HG03460 (cell line): ENCODE data around the gene EIF5A.

ENCODE experiments used
- ATAC-seq: cut with Tn5 transposase; IDR thresholded peaks from one replicate; pipeline ENCODE4 v1.9.1; 2021; ENCODE audit not compliant: unreplicated experiment

The EIF5A gene

DNA sequence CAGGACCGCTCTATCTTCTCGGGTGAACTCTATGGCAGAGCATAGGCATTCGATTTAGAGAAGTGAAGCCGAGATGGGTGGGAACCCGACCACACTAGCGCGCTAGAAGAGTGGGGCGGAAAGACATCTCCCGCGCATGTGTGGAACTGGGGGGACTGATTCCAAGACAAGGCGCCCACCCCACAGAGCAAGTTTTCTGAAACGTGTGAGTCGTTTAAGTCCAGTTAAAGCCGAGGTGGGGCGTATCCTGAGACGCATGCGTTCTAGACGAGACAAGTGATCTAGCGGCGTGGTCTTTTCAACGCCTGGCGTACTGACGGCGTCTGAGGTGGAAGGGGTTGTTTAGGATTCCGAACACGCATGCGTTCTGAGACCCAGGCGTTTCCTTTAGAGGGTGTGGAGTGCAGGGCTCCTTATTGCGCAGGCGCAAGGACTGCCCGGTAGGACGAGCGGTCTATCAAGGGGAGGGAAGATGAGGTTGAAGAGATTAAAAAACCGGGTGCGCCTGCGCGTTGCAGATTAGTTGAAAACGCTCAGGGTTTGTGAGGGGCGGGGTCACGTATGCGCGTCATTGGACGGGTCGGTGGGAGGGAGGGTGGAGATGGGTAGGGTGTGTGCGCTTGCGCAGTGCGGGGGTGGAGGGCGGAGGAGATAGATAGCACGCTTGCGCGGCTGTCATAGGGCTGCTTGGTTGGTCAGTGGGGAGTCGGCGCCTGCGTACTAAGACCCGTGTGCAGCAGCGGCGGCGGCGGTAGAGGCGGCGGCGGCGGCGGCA lies at the start of gene EIF5A:
EIF5A (plus strand) TSS at position 718 of the 775 bp plus-strand sequence. CDS start 2,008 bp downstream, outside the sequence.
- peak; percentile 56 for ATAC-seq

DNA sequence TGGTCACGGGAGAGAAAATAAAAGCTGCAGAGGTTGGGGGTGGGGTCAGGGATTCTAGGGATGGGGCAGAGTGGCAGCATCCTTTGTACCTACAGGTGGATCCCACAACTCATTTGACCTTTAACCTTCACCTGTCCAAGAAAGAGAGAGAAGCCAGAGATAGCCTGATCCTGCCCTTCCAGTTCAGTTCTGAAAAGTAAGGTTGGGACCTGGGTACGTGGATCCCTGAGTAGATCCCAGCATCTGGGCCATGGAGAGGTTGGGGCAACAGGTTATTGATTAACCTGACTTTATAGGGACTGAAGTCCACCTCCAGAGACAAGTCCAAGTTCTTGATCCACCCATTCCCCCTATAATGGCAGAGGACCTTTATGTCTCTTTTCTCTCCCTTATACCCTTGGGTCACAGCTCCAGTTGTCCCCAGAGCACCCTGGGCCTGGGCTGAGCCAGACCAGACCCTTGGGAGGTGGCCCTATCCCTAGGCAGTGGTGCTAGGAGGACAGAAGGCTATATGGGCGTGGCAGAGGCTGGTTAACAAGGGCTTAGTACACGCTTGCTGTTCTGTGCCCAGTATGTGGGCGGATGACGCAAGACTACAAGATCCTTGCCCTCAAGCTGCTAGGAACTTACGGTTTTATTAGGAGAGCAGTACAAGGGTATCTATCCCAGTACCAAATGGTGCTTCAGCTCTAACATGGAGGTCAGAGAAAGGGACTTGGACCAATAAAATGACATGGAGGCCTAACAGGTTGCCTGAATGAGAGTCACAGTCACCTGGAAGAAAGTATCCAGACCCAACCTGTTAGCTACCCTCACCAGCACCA lies 48.5 kb upstream of the EIF5A start:
- ATAC-seq = no peak

DNA sequence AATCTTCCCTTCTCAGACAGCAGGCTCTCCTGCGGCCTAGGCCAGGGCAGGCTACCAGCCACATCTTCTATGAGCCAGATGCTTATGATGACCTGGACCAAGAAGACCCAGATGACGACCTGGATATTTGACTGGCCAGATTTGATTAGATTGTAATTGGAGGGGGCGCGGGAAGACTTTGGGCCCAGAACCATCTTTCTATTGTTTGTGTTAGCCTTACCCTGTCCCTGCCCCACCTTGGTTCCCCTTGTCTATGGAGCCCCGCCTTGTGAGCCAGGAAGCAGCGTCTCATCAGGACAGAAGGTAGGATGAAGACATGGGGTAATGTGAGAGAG lies 47.9 kb upstream of the EIF5A start:
- no peak for ATAC-seq

DNA sequence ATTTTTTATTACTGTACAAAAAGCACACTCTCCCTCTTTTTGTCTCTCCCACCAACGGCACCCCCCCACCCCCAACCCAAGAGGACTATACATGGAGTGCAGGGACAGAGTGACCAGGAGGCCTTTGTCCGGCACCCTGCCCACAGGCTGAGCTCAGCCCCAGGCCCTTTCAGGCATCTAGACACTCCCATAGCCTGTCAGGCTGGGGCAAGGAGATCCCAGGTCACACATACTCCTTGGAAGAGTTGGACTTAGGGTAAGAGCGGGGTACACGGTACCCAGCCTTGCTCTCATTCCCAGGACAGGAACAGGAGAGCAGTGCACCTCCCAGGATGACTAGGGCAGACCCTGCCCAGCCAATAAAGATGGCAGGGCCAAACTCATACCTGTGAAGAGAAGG lies 47.3 kb upstream of the EIF5A start:
- no peak for ATAC-seq

DNA sequence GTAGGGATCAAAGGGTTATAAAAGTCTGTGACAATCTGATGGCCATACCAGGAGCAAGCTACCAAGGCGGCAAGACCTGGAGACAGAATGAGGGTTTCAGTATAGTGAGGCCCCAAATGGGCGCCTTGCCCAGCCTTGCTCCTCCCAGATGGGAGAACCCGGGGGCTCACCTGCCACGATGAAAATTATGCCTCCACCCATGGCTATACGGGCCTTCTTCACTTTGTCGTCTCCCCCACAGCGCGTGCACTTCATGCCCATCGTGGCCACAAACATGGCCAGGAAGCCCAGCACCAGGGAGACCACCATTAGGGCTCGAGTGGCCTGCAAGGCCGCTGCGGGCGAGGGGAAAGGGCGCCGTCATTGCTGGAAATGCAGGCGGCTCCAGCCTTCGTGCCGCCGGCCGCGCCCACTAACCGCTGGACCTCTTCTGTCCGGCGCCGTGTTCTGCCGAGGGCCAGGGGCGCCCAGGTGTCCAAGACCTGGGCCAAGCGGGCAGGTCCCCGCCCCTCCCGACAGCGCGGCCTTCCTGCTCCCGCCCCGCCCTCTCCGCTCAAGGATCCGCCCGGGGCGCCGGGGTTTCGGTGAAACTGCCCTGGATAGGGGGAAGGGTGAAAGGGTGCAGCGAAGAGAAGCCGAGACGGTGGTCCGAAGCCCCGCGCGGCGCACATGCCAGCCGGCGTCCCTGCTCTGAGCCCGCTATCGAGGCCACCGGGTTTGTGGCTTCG lies 46.6 kb upstream of the EIF5A start:
- ATAC-seq = no peak

DNA sequence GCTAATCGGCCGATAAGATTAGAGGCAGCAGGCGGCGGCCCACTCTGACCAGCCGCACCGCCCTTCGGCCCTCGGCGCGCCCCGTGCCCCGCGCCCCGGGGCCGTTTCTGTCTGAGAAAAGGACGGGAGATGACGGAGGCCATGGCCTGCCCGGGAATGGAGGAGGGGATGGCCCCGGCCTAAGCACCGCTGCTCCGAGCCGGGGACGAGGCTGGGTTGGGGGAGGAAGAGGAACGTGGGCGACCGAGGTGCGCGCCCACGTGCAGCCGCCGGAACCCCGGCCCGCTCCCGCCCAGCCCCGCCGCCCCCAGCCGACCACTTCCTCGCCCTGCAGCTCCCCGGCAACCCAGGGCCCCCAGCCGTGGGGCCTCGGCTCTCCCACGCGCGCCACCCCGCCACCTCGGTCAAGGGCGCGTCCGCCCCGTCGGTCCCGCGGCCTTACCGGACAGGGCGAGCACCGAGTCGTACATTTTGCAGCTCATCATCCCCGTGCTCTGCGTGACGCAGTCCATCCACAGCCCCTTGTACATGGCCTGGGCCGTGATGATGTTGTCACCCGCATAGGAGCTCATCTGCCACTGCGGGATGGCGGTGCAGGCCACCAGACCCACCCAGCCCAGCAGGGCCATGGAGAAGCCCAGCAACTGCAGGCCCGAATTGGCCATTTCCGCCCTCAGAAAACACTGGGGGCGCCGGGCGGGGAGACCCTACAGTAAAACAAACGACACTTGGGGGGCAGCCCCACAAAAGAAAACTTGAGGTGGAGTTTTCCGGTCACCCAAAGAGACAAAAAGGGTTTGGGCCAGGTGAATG lies 45.8 kb upstream of the EIF5A start:
- no peak for ATAC-seq

DNA sequence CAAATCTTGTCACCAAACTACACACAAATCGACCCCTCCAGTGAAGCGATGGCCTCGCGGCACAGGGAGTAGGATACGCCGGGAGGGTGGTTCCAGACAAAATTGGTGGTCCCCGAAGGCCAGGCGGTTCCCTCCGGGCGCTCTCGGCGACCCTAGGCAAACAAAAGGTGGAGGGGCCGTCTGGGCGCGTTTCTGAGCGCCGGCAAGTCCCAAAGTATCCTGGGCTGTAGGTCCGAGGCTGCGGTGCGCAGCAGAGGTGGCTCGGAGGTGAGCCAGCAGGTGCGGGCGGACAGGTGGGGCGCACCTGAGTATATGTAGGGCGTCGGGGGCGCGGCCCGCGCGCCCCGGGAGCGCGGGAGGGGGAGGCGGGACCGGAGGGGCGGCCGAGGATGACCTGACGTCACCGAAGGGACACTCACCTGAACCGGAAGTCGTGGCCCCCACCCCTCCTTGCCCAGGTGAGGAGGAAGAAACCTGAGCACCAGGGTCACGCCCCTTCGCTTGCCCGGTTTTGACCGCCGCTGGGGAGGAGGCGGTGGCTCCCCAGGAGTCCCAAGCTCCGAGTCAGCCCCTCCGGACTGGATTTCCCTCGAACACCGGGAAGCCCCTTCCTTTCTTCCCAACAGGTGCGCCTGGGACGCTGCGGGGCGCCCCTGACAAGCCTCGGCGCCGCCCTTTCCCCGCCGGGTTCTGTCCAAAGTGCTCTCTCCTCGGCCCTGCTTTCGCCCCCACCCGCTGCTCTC lies 45.1 kb upstream of the EIF5A start, which contains the start of gene CLDN7:
CLDN7 (minus strand) TSS at position 287 of the 743 bp plus-strand sequence. CDS start 435 bp downstream, outside the sequence.
- ATAC-seq = no peak

DNA sequence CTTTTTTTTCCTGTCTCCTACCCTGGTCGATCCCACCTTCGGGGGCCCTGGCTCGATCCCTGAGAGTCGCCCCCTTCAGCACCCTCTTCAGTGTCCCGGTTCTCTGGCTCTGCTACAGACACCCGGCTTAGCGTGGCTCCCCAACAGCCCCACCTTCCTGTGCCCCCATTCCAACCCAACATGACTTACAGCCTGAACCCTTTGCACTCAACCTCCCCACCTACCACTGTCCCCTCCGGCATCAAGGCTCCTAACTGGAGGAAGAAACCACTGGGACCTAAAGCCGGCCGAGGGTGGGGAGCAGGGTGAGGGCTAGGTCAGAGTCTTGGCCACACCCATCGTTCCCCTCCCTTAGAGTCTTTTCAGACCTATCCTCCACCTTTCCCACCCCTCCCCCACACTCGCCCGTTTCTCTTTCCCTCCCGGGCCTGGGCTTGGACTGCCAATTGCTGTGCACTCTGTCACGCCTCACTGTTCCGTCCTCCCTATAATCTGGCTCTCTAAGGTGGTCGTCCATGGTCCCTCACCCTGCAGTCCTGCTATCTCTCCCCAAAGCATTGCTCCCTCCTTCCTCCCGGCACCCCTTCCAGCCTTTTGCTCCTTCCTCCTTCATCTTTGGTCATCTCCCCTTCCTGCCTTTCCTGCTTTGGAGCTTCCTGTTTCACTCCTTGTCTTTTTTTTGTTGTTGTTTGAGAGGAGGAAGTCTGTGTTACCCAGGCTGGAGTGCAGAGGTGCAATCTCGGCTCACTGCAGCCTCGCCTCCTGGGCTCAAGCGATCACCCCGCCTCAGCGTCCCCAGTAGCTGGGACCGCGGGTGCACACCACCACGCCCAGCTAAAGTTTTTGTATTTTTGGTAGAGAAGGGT lies 44.3 kb upstream of the EIF5A start:
- no peak for ATAC-seq

DNA sequence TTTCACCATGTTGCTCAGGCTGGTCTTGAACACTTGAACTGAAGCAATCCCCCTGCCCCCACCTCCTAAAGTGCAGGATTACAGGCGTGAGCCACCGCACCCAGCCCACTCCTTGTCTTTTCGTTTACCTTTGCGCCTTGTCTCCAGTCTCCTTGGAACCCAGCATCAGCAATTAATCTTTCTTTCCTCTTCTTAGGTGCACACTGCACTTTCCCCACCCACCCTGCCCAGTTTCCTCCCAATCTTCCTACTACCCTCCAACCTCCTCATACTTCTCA lies 43.7 kb upstream of the EIF5A start:
- no peak for ATAC-seq

DNA sequence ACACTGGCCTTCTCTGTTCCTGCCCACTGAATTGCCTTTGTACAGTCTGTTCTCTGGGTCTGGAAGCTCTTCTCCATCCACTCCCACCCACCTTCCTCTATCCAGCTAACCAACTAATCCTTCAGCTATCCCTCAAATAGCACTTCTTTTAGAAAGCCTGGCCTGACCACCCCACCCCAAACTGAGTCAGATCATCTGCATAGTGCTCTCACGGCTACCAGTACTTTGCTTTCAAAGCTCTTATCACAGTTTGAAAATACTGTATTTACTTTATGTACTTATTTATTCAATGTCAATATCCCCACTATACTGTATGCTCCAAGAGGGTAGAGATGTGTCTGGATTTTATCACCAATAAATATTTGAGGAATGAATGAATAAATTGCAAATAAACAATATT lies 40.6 kb upstream of the EIF5A start:
- ATAC-seq = no peak

DNA sequence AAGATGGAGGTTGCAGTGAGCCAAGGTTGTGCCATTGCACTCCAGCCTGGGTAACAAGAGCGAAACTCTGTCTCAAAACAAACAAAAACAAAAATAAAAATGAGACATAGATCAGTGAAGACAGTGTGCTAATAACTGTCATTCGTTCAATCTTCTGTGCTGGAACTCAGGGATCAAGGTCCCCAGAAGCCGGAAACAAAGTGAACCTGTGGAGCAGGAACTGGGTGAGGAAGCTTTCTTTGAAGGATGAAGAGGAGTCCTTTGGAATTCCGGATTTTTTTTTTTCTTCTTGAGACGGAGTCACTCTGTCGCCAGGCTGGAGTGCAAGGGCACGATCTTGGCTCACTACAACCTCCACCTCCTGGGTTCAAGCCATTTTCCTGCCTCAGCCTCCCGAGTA lies 28.0 kb upstream of the EIF5A start:
- ATAC-seq = no peak

DNA sequence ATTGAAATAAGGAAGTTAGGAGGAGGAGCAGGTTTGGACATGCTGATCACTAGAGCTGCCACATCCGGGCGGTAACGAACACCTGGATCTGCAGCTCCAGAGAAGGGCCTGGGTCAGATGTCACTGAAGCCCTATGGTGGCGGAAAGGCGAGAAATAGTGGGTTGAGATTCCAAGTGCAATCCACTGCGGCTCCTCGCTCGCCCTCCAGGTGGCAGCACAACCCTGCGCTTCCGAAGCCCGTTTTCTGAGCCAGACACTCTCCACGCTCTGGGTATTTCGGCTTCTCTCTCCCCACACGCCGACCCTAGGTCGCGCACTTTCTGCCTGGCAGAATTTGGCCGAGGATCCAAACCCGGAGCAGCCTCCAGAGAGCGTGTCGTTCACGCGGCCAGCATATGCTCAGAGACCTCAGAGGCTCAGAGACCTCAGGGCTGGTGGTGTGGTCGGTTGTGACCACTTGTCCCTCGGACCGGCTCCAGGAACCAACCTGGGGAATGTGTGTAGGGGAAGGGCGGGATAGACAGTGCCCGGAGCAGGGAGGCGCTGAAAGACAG lies 26.8 kb upstream of the EIF5A start:
- peak; percentile 68 for ATAC-seq

DNA sequence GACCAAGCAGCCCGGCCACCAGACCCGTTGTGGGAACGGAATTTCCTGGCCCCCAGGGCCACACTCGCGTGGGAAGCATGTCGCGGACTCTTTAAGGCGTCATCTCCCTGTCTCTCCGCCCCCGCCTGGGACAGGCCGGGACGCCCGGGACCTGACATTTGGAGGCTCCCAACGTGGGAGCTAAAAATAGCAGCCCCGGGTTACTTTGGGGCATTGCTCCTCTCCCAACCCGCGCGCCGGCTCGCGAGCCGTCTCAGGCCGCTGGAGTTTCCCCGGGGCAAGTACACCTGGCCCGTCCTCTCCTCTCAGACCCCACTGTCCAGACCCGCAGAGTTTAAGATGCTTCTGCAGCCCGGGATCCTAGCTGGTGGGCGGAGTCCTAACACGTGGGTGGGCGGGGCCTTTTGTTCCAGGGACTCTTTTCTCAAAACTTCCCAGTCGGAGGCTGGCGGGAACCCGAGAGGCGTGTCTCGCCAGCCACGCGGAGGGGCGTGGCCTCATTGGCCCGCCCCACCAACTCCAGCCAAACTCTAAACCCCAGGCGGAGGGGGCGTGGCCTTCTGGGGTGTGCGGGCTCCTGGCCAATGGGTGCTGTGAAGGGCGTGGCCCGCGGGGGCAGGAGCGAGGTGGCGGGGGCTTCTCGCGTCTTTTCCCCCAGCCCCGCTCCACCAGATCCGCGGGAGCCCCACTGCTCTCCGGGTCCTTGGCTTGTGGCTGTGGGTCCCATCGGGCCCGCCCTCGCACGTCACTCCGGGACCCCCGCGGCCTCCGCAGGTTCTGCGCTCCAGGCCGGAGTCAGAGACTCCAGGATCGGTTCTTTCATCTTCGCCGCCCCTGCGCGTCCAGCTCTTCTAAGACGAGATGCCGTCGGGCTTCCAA lies 26.1 kb upstream of the EIF5A start, which contains the start of gene SLC2A4:
SLC2A4 (plus strand) TSS at position 645 of the 879 bp plus-strand sequence; CDS start at position 862, 217 bp downstream.
- ATAC-seq = peak; percentile 62

DNA sequence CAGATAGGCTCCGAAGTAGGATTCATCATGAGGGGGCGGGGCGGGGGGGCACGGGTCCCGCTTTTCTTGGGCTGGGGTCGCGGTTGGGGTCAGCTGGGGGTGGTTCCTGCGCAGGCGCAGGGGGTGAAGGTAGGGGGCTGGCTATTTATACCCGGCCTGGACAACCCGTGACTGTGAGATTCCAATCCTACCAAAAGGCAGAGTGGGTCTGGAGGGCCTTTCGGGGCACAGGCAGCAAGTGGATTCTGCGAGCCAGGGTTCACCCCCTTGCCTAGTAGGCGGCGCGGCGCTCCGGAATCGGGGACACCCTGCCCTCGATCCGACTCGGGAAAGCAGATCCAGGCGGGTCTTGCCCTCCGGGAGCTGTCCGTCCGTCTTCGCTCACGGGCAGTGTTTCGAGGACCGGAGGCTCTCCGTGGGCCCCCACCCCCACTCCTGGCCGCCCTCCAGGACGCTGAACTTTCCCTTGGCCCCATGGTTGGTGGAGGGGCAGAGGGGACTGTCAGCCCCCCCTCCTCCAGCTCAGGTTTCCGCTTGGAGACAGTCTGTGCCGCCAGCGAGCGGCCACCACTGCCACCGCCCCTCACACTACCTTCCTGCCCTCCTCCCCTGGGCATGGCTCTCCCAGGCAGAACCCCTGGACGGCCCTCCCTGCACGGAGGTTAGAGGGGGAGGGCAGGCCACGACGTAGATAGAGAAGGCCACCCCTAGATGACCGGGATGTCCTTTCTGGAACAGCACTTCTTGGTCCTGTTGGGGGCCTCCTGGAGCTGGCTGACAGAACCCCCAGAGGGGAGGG lies 25.3 kb upstream of the EIF5A start:
- ATAC-seq = no peak

DNA sequence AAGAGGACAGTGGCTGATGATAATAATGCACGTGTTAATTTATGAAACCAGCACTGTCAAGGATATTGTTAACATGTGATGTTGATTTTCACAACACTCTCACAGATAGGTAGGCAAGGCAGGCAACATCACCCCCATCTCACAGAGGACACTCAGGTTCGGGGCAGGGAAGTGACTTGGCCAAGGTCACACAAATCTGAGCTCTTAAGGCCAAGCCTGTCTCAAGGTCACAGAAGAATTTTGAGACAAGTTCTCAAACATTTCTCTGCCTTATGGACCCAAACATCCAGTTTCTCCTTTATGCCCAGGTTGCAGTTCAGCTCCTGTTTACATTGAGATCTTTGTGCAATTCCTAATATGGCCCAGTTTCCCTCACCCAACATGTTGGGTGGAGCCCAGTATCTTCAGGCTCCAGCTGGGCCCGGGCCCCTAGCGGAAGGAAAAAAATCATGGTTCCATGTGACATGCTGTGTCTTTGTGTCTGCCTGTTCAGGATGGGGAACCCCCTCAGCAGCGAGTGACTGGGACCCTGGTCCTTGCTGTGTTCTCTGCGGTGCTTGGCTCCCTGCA lies 24.6 kb upstream of the EIF5A start:
- no peak for ATAC-seq

DNA sequence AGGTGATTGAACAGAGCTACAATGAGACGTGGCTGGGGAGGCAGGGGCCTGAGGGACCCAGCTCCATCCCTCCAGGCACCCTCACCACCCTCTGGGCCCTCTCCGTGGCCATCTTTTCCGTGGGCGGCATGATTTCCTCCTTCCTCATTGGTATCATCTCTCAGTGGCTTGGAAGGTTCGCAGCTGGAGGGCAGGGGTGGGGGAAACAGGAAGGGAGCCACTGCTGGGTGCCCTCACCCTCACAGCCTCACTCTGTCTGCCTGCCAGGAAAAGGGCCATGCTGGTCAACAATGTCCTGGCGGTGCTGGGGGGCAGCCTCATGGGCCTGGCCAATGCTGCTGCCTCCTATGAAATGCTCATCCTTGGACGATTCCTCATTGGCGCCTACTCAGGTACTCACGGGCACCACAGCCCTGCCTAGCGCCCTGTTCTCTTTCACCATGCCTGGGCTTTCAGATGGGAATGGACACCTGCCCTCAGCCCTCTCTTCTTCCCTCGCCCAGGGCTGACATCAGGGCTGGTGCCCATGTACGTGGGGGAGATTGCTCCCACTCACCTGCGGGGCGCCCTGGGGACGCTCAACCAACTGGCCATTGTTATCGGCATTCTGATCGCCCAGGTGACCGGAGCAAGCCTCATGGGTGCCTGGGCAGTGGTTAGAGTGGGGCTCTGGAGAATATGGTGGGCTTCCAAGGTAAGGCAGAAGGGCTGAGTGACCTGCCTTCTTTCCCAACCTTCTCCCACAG lies 23.8 kb upstream of the EIF5A start:
- ATAC-seq = no peak
